GM21515 (cell line): ENCODE data around the gene ATG7.

ENCODE experiments used
- ATAC-seq: cut with Tn5 transposase; IDR thresholded peaks from one replicate; pipeline ENCODE4 v1.9.1; 2021; ENCODE audit not compliant: unreplicated experiment

ATG7 gene

DNA sequence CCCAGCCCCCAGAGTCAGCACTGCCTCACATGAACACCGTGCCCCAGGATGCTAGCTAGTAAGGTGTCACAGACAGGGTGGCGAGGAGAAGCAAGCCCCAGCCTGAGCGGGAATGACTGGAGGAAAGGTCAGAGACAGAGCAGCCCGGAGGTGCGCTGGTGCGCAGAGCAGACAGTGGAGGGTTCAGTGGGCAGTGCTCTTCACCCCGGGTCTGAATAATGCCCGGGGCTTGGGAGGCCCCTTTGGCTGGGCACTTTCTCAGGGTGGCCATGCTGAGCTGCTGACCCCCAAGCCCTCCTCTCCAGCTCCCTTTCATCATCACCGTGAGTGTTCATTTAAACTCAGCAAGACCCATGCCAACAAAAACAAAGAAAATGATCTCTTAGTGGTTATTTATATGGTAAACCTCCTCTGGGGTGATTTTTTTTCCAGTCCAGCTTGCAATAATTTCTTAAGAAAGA is 260.8 kb downstream of the ATG7 start:
- ATAC-seq: no peak

GRCh38 chr3:11534011-11534792 is 262.0 kb downstream of the ATG7 start:
- ATAC-seq: no peak

DNA sequence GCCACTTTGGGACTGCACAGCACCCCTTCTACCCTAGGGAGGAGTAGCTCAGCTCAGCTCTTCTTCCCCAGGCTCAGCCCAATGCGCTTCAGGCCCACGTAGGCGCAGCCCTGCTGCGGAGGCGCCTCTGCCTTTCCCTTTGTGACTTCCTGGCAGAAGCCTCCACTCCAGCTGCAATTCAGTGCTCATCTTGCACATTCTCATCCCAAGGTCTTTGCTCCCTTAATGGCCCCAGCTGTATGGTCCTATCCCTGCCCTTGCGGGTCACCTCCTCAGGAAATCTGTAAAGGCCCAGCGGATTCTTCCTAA is 262.6 kb downstream of the ATG7 start:
- no peak for ATAC-seq

DNA sequence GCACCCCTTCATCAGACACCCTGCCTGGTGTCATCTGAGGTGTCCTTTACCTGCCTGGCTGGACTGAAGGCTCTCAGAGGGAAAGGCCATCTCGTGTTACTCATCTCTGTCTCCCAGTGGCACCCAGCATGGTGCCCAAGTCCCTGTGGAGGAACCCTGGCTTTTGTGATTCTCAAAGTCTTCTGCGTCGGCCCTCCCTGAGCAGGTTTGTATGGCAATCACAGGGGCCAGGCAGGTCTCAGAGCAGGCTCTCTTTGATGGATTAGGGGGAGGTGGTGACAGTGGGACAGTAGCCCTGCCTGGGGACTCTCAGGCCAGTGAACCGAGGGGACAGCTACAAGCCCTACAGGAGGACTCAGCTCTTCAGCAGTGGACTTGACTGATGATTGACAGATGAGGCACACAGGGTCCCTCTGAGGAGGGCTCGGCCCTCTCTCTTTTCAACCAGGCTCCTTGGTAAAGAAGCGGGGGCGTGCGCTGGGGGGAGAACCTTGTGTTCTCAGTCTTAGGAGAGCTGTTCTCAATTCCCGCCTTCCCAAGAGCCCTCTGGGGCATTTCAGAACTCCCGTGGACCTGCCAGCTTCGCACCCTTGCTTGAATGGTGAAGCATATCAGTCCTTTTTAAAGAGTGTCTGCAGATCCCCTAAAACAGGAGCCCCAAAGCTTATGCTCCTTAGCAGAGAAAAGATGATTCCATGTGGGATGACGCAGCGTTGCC is 263.2 kb downstream of the ATG7 start:
- no peak for ATAC-seq

DNA sequence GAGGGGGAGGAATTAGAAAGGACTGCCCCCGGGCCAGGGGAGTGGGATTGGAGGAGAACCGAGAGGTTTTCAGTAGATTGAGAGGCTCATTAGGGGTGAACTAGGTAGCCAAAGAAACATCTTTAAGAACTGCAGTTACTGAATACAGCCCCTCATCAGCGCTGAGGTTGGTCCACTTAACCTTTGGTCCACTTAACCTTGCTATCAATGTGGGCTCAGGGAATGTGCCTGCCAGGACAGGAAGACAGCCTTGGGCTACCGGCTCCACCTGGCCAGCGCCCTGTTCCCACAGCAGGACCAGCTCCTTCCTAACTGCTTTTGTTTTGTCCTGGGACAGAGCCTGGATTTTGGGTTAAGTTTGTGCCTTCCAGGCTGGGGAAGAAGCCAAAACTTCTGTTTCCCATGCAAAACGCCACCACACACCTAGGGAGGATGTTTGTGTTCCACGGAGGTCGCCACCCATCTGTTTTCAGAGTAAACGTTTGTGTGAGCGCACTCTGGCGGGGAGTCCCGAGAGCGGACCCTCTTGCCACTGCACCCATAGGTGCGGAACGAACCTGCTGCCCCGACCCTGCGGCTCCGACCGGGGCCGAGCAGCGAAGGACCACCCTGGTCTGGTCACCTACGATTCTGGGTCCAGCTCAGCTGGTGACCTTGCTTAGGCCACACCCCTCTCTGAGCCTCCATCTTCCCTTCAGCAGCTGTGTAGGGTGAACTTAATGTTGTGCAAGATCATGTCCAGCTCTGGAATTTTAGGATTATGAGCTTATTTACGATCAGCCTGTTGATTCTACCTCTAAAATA is 264.1 kb downstream of the ATG7 start:
- no peak for ATAC-seq

GRCh38 chr3:11536936-11537612 is 264.9 kb downstream of the ATG7 start:
- ATAC-seq: no peak

- no peak for ATAC-seq
Measured at GRCh38 chr3:11538581-11538980, 266.4 kb downstream of the ATG7 start.

GRCh38 chr3:11539218-11539617 is 267.0 kb downstream of the ATG7 start:
- no peak for ATAC-seq

DNA sequence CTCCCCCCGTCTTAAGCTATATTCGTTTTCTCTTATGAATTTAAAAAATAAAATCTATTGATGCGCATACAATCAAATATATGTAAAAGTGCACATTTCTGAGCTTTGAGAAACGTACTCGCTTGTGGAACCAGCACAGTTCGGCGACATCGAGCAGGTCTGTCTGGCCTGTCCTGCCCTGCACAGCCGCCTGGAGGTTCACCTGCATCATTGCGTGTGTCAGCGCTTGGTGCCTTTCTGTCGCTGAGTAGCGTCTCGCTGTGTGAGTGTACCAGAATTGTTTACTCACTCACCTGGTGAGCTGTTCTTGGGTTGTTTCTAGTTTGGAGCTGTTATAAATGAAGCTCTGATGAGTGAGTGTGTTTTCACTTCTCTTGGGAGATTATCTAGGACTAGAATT is 267.5 kb downstream of the ATG7 start:
- no peak for ATAC-seq

- no peak for ATAC-seq
Measured at GRCh38 chr3:11541321-11542303, 269.4 kb downstream of the ATG7 start.

DNA sequence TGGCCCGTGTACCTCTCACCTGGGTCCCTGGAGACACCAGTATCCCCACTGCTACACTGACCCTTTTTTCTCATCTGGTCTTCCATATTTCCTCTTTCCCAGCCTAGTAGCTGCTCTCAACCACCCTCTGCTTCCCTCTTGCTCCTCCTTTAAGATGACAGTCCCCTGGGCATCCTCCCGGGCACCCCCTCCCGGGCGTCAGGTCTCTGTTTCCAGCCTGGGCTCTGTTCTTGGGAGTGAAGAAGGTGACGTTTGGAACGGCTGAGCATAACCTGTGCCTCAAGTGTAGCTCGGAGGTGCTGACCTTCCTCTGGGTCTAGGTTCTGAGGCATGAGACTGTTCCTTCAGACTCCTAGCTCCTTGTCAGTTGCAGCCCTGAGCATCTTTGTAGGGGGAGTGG is 270.4 kb downstream of the ATG7 start:
- no peak for ATAC-seq

DNA sequence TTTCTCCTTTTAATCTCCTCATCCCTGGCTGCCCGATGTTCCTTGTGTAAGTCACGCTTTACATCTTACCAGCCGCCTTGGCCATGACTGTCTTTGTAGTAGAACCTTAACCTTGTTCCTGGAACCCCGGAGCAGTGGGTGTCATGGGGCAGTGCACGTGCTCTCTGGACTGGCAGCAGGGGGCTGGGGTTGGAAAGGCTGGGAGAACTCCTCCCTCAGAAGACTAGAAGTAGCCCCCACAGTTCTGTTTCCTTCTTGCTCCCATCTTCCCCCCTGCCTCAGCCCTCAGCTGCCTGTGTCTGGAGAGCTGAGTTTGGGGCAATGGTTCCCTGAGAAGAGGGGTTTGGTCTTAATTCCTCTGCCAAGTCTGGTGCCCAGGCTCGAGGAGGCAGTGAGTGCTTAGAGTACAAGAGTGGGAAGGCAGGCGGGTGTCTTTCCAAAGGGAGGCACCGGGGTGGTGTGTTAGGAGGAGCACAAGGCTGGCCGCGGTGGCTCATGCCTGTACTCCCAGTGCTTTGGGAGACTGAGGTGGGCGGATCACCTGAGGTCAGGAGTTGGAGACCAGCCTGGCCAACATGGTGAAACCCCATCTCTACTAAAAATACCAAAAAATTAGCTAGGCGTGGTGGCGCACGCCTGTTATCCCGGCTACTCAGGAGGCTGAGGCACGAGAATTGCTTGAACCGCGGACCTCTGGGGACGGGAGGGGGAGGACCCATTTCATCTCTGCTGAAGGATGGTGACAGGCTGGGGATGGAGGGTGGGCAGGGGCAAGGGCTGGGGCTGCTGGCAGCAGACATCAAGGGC is 271.1 kb downstream of the ATG7 start:
- ATAC-seq: no peak

GRCh38 chr3:11543948-11544387 is 271.8 kb downstream of the ATG7 start:
- ATAC-seq: no peak

DNA sequence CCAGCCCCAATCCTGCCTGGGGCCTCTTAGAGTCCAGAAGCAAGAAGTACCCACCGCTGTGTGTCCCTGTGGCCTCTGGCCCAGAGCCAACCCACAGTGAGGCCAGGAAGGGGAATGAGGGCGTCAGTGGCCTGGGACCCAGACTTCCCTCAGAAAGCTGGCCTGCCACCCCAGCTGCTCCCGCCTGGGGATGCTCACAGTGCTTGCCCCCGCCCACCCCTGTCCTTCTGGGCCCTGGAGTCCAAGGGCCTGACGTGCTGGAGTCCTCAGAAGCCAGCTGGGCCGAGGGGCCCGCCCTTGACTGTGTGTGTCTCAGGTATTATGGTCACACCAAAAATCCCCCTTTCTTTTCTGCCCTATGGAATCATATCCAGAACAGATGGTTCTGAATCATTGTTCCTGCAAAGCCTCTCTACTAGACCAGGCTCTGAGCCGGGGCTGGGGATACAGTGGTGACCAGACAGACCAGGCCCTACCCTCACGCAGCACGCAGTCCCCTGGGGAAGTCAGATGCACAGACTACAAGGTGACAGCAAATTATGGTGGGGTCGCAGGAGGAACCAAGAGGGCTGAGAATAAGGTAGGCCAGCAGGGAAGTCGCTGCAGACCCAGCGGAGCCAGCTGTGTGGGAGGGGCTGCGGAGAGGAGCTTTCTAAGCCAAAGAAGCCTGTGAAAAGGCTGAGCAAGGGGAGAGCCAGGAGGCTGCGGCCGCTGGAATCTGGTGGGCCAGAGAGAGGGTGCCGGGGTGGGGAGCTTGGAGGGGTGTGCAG is 272.4 kb downstream of the ATG7 start:
- no peak for ATAC-seq

DNA sequence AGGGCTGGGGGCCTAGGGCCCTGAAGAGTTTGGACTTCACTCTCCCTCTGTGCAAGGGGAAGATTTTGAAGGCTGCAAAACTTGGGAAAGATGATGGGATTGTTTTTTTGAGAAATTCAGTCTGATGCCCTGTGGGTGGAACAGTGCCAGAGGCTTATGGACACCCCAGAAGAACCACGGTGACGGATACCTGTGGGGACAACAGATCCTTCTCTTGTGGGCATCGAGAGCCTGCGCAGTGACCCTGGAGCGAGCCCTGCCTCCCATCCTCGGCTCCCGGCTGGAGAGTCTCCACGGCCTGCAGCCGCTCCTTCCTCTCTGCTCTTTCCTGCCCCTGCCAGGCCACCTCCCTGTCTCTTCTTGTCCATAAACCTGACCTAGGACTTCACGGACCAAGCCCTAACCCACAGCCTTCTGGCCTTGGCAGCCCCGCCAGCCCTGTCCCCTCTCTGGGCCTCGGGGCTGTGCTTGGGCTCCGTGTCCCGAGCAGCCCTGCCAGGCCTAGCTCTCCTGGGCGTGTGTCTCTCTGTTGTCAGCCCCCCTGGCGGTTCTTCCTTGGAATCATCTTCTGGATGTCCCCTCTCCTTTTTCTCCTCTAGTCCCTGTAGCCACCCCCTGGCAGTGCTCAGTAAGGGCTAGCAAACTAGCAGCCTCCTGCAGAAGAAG is 273.1 kb downstream of the ATG7 start:
- ATAC-seq: no peak

GRCh38 chr3:11546657-11547302 is 274.6 kb downstream of the ATG7 start:
- no peak for ATAC-seq

GRCh38 chr3:11547498-11547897 is 275.3 kb downstream of the ATG7 start:
- no peak for ATAC-seq
